OCI-LY3 (cell line): ENCODE measurements around the gene METTL16.
"Not testable (repeated sequence)": the region's sequence is repeated elsewhere in the genome, so short reads cannot be mapped to it uniquely, and the experiment has no call there.

ENCODE experiments used
- H2AFZ ChIP-seq: fragments of 200-600, 300-600 bp; shearing (Covaris generic); 2 replicates; pipeline ENCODE4 v1.6.0; 2014; ENCODE audit warnings: antibody characterized with exemption, low read depth, low read length
- H3K27ac ChIP-seq: fragments of 200-600, 300-600 bp; sonication (generic); 2 replicates; pipeline ENCODE4 v1.5.1; 2014; ENCODE audit warnings: mild to moderate bottlenecking, low read length, moderate library complexity, mixed read lengths
- H3K27me3 ChIP-seq: fragments of 200-600, 300-600 bp; sonication (generic); 2 replicates; pipeline ENCODE4 v1.6.1; 2014; ENCODE audit warnings: low read depth, low read length, mixed read lengths
- H3K36me3 ChIP-seq: fragments of 200-600, 300-600 bp; sonication (generic); replicated peaks from 2 replicates; pipeline ENCODE3; 2014; ENCODE audit warnings: low read depth, low read length, mixed read lengths
- H3K4me1 ChIP-seq: fragments of 300-600, 200-600 bp; sonication (generic); 2 replicates; pipeline ENCODE4 v1.6.1; 2014; ENCODE audit warnings: low read length, mixed read lengths
- H3K4me2 ChIP-seq: fragments of 200-600, 300-600 bp; sonication (generic); 2 replicates; pipeline ENCODE4 v1.6.1; 2014; ENCODE audit warnings: low read length, mixed read lengths
- H3K4me3 ChIP-seq: fragments of 300-600, 200-600 bp; sonication (generic); 2 replicates; pipeline ENCODE4 v1.5.1; 2014; ENCODE audit warnings: antibody characterized with exemption, mild to moderate bottlenecking, low read length, moderate library complexity
- H3K79me2 ChIP-seq: fragments of 300-600, 200-600 bp; shearing (Covaris generic); 2 replicates; pipeline ENCODE4 v1.6.1; 2014; ENCODE audit warnings: mild to moderate bottlenecking, low read length, mixed read lengths
- H3K9ac ChIP-seq: fragments of 300-600, 200-600 bp; shearing (Covaris generic); 2 replicates; pipeline ENCODE4 v1.6.0; 2014; ENCODE audit warnings: mild to moderate bottlenecking, low read length, moderate library complexity
- H3K9me3 ChIP-seq: fragments of 200-600, 300-600 bp; shearing (Covaris generic); 2 replicates; pipeline ENCODE4 v1.6.1; 2014; ENCODE audit warnings: low read length, mixed read lengths; ENCODE audit not compliant: insufficient read depth
- H4K20me1 ChIP-seq: fragments of 200-600, 300-600 bp; sonication (generic); 2 replicates; pipeline ENCODE4 v1.6.1; 2016; ENCODE audit warnings: low read length, mixed read lengths; ENCODE audit not compliant: insufficient read depth
- CTCF ChIP-seq: fragments of 200-600, 300-600 bp; sonication (generic); IDR thresholded peaks from 2 replicates; pipeline ENCODE4 v1.5.1; 2014; ENCODE audit warnings: antibody characterized with exemption, low read length, low read depth
- EZH2phosphoT487 ChIP-seq: fragments of 200-600 bp; shearing (Covaris generic); IDR thresholded peaks from 2 replicates; pipeline ENCODE4 v1.6.1; 2018; ENCODE audit warnings: antibody characterized with exemption, mixed run types, low read depth

Gene METTL16

GRCh38 chr17:2453325-2453724, 58.4 kb downstream of the METTL16 start:
- Histone ChIP-seq H3K79me2 (no peaks in the 10 kb centered on the region), H3K9ac (no peak overlapping the region), H3K27ac (no peak overlapping the region), H3K4me1 (peaks cover 10% of the 10 kb centered on the region), H3K4me2 (no peak overlapping the region), H3K27me3 (no peaks in the 10 kb centered on the region), H4K20me1 (no peaks in the 10 kb centered on the region), H3K9me3 (no peaks in the 10 kb centered on the region), H2AFZ (no peak overlapping the region), H3K4me3 (no peak overlapping the region), H3K36me3 (peaks cover 4% of the 10 kb centered on the region)
- TF ChIP-seq EZH2phosphoT487 (no peak), CTCF (no peak)

GRCh38 chr17:2452216-2452750, 59.4 kb downstream of the METTL16 start:
- Histone ChIP-seq H3K36me3 (peaks cover 4% of the 10 kb centered on the region), H4K20me1 (no peaks in the 10 kb centered on the region), H3K4me2 (no peak overlapping the region), H3K4me3 (no peak overlapping the region), H3K79me2 (no peaks in the 10 kb centered on the region), H3K4me1 (peaks cover 10% of the 10 kb centered on the region), H3K9me3 (no peaks in the 10 kb centered on the region), H3K27ac (no peak overlapping the region), H3K9ac (no peak overlapping the region), H3K27me3 (no peaks in the 10 kb centered on the region), H2AFZ (no peak overlapping the region)
- TF ChIP-seq CTCF (no peak), EZH2phosphoT487 (no peak)

GRCh38 chr17:2450016-2450650, 61.6 kb downstream of the METTL16 start:
- Histone ChIP-seq H3K9me3 (no peaks in the 10 kb centered on the region), H3K4me1 (peaks cover 10% of the 10 kb centered on the region), H4K20me1 (no peaks in the 10 kb centered on the region), H3K9ac (no peak overlapping the region), H3K36me3 (peaks cover 8% of the 10 kb centered on the region), H3K79me2 (no peaks in the 10 kb centered on the region), H3K4me2 (no peak overlapping the region), H2AFZ (no peak overlapping the region), H3K27me3 (no peaks in the 10 kb centered on the region), H3K27ac (no peak overlapping the region), H3K4me3 (no peak overlapping the region)
- TF ChIP-seq CTCF (no peak), EZH2phosphoT487 (no peak)

- no peak overlapping the region for H3K9ac ChIP-seq
These were observed 62.2 kb downstream of the METTL16 start for GRCh38 chr17:2449486-2449885.

GRCh38 chr17:2447479-2447878, 64.2 kb downstream of the METTL16 start:
- H4K20me1 ChIP-seq, H2AFZ ChIP-seq: not testable (repeated sequence)

More at GRCh38 chr17:2449486-2449885, 62.2 kb downstream of the METTL16 start:
- Histone ChIP-seq H3K4me2 (no peak overlapping the region), H3K4me1 (peaks cover 10% of the 10 kb centered on the region), H3K27me3 (no peaks in the 10 kb centered on the region), H3K4me3 (no peak overlapping the region), H3K36me3 (peaks cover 8% of the 10 kb centered on the region), H4K20me1 (no peaks in the 10 kb centered on the region), H3K79me2 (no peaks in the 10 kb centered on the region), H3K27ac (no peak overlapping the region), H3K9me3 (no peaks in the 10 kb centered on the region), H2AFZ (no peak overlapping the region)
- TF ChIP-seq EZH2phosphoT487 (no peak), CTCF (no peak)

More at GRCh38 chr17:2447479-2447878, 64.2 kb downstream of the METTL16 start:
- H3K9ac ChIP-seq, H3K36me3 ChIP-seq, H3K4me1 ChIP-seq, H3K9me3 ChIP-seq, H3K27ac ChIP-seq, H3K27me3 ChIP-seq, H3K4me3 ChIP-seq, H3K79me2 ChIP-seq, H3K4me2 ChIP-seq: not testable (repeated sequence)
